PC-9 (cell line): ENCODE data around the gene HIC1. TPM values are rescaled to one million over a fixed set of nuclear protein-coding genes. Genes with fewer than 3 reads are reported as not detected.

ENCODE experiments used
- BruUV-seq: library from RNA; stranded (reverse); fragments of 400-500 nt; replicated peaks from 2 replicates; lab custom pipeline; 2021; lab: Mats Ljungman, UMichigan
- CTCF ChIA-PET: fragments of 300-600 bp; sonication (Branson Sonifier 250); formaldehyde crosslinking; loops from one replicate; lab custom pipeline; 2022; ENCODE audit warnings: antibody characterized with exemption; lab: Charles Lee
- POLR2A ChIA-PET: fragments of 300-600 bp; sonication (Branson Sonifier 250); formaldehyde crosslinking; loops from one replicate; lab custom pipeline; 2022; ENCODE audit warnings: antibody characterized with exemption; ENCODE audit not compliant: unreplicated experiment; lab: Charles Lee
- DNase-seq, 2 experiments: peaks; one replicate each; pipeline versions ENCODE4 v3.0.0 to v3.0.0-alpha.2; 2015 to 2022; ENCODE audit warnings: mixed read lengths in 1 of 2
- H2AFZ ChIP-seq: fragments of 200-600 bp; sonication (generic); 2 replicates; pipeline ENCODE4 v1.8.1; 2017; ENCODE audit warnings: antibody characterized with exemption
- H3F3A ChIP-seq: fragments of 200-600 bp; sonication (generic); 2 replicates; pipeline ENCODE4 v1.8.1; 2017; ENCODE audit warnings: antibody characterized with exemption, mild to moderate bottlenecking, low read depth; ENCODE audit not compliant: insufficient read depth
- H3K27ac ChIP-seq: fragments of 200-600 bp; sonication (generic); 2 replicates; pipeline ENCODE4 v1.6.1; 2016; ENCODE audit warnings: mixed run types
- H3K27me3 ChIP-seq: fragments of 200-600 bp; sonication (generic); 2 replicates; pipeline ENCODE4 v1.6.1; 2016; ENCODE audit warnings: low read depth, mixed run types; ENCODE audit not compliant: insufficient read depth
- H3K36me3 ChIP-seq: fragments of 200-600 bp; sonication (generic); 2 replicates; pipeline ENCODE4 v1.6.1; 2016; ENCODE audit warnings: low read depth, mixed run types
- H3K4me1 ChIP-seq: fragments of 200-600 bp; sonication (generic); replicated peaks from 2 replicates; pipeline ENCODE4 v1.6.1; 2016; ENCODE audit warnings: mixed run types; ENCODE audit not compliant: insufficient read depth
- H3K4me2 ChIP-seq: fragments of 200-600 bp; sonication (generic); 2 replicates; pipeline ENCODE4 v1.6.1; 2017; ENCODE audit warnings: mixed run types
- H3K4me3 ChIP-seq: fragments of 200-600 bp; sonication (generic); 2 replicates; pipeline ENCODE4 v1.6.1; 2016; ENCODE audit warnings: mixed run types
- H3K79me2 ChIP-seq: fragments of 200-600 bp; sonication (generic); 2 replicates; pipeline ENCODE4 v1.6.1; 2017; ENCODE audit warnings: low read depth, mixed run types
- H3K9me2 ChIP-seq: fragments of 200-600 bp; sonication (generic); 2 replicates; pipeline ENCODE4 v1.8.1; 2017; ENCODE audit warnings: mild to moderate bottlenecking; ENCODE audit not compliant: insufficient read depth
- H3K9me3 ChIP-seq: fragments of 200-600 bp; sonication (generic); 2 replicates; pipeline ENCODE4 v1.8.1; 2016; ENCODE audit warnings: low read depth; ENCODE audit not compliant: insufficient read depth
- H4K20me1 ChIP-seq: fragments of 200-600 bp; sonication (generic); 2 replicates; pipeline ENCODE4 v1.8.1; 2017; ENCODE audit not compliant: insufficient read depth
- EZH2 ChIP-seq: fragments of 200-600 bp; sonication (generic); IDR thresholded peaks from 2 replicates; pipeline ENCODE4 v1.8.0; 2017; ENCODE audit warnings: antibody characterized with exemption, low read depth
- intact Hi-C: fragments of 100-400 bp; cut with micrococcal nuclease; formaldehyde crosslinking; loops from one replicate; pipeline ENCODE4 v1.10.0; 2022; ENCODE audit not compliant: unreplicated experiment
- total RNA-seq: library from RNA; stranded (reverse); gene quantifications from 2 replicates; pipeline ENCODE4 v1.2.3, GENCODE V29; 2021
- TF ChIP-seq, protein P1 (sequence below): fragments of 200-600 bp; sonication (generic); conservative IDR thresholded peaks from 2 replicates; pipeline ENCODE4 v1.6.1; 2017; ENCODE audit warnings: mixed run types, antibody characterized with exemption, mild to moderate bottlenecking, moderate library complexity

Gene HIC1
- total RNA-seq, 1 experiment from 2014 or later, result 0.63 TPM

DNA sequence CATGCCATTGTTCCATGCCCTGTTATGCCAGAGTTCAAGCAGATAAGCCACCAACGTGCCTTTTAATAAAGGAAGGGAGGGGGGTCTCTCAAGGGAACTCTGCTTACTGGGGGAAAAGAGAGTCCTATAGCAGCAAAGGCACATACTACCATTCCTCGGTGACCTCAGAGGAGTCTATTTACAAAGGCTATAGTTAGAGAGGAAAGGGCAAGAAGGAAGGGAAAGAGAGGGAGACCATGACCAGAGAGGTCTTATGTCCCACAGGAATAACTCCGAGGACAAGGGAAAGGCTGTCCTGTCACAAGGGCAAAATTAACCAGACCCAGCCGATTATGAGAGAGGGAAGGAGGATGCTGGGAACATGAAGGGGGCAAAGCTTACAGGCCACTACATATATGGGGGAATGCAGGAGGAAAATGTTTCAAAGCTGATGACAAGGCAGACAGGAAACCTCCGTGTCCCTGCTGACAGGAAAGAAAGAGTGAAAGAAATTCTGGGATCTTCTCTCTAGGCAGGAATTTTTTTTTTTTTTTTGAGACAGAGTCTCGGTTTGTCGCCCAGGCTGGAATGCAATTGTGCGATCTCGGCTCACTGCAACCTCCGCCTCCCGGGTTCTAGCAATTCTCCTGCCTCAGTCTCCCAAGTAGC lies 51.5 kb downstream of the HIC1 start:
- Histone ChIP-seq H3K4me2 (no peak overlapping the region), H3K27me3 (no peaks in the 10 kb centered on the region), H3K27ac (no peak overlapping the region), H3K9me2 (no peaks in the 10 kb centered on the region), H3K4me1 (peaks cover 14% of the 10 kb centered on the region), H4K20me1 (no peaks in the 10 kb centered on the region), H3K4me3 (no peak overlapping the region), H3K79me2 (no peaks in the 10 kb centered on the region), H2AFZ (no peak overlapping the region), H3K36me3 (no peaks in the 10 kb centered on the region), H3K9me3 (no peaks in the 10 kb centered on the region), H3F3A (peaks cover 30% of the 10 kb centered on the region)
- TF ChIP-seq, protein P1, sequence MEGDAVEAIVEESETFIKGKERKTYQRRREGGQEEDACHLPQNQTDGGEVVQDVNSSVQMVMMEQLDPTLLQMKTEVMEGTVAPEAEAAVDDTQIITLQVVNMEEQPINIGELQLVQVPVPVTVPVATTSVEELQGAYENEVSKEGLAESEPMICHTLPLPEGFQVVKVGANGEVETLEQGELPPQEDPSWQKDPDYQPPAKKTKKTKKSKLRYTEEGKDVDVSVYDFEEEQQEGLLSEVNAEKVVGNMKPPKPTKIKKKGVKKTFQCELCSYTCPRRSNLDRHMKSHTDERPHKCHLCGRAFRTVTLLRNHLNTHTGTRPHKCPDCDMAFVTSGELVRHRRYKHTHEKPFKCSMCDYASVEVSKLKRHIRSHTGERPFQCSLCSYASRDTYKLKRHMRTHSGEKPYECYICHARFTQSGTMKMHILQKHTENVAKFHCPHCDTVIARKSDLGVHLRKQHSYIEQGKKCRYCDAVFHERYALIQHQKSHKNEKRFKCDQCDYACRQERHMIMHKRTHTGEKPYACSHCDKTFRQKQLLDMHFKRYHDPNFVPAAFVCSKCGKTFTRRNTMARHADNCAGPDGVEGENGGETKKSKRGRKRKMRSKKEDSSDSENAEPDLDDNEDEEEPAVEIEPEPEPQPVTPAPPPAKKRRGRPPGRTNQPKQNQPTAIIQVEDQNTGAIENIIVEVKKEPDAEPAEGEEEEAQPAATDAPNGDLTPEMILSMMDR, result no peak
- no peak for TF ChIP-seq EZH2
- ChIA-PET CTCF (no interaction called here), POLR2A (no interaction called here)
- no peak for DNase-seq
- intact Hi-C loops, result no loop called here
- BruUV-seq, result no TSS peak

DNA sequence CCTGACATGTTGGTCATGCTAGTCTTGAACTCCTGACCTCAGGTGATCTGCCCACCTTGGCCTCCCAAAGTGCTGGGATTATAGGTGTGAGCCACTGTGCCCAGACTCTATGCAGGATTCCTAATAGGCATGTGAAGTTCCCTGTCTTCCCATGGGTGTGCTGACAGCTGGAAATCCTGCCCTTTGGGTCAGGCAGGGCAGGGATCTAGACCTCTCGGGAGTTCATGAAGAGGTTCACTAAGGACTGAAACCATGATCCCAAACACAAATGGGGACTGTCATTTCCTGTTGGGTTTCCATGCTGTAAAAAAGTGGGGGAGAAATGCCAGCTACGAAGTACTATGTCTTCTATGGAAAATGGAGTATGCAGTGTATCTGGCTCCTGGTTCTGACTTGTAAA lies 52.1 kb downstream of the HIC1 start:
- CTCF ChIA-PET, result no interaction called here
- Histone ChIP-seq H3K4me3 (no peak overlapping the region), H3K27me3 (no peaks in the 10 kb centered on the region), H3K9me3 (no peaks in the 10 kb centered on the region), H3K79me2 (no peaks in the 10 kb centered on the region), H3K36me3 (no peaks in the 10 kb centered on the region), H4K20me1 (no peaks in the 10 kb centered on the region), H3F3A (peaks cover 29% of the 10 kb centered on the region), H3K4me1 (peaks cover 14% of the 10 kb centered on the region), H2AFZ (no peak overlapping the region), H3K27ac (no peak overlapping the region), H3K9me2 (no peaks in the 10 kb centered on the region), H3K4me2 (no peak overlapping the region)
- POLR2A ChIA-PET, result no interaction called here
- BruUV-seq, result no TSS peak
- intact Hi-C loops, result no loop called here
- no peak for TF ChIP-seq EZH2
- TF ChIP-seq, protein P1, result no peak
- no peak for DNase-seq

DNA sequence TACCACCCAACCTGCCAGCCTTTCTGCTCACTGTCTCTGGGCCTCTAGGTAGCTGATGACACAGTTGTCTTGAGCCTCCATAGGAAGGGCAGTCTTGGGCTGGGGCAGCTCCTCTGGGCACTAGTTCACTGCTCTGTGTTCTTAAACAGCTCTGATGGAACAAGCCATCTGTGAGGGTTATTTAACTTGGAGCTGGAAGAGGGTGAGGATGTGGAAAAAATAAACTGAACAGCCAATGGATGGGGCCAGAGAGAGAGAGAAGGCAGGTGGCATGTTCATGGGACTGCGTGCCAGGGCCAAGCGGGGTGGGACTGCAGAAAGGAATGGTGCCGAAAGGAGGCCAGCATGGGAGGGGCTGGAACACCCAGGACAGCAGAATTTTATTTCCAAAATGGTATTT lies 52.6 kb downstream of the HIC1 start:
- Histone ChIP-seq H3K79me2 (no peaks in the 10 kb centered on the region), H3K4me1 (peaks cover 14% of the 10 kb centered on the region), H2AFZ (no peak overlapping the region), H3K9me3 (no peaks in the 10 kb centered on the region), H3K27me3 (no peaks in the 10 kb centered on the region), H3K4me3 (no peak overlapping the region), H4K20me1 (no peaks in the 10 kb centered on the region), H3K9me2 (no peaks in the 10 kb centered on the region), H3K36me3 (no peaks in the 10 kb centered on the region), H3F3A (peaks cover 27% of the 10 kb centered on the region), H3K27ac (no peak overlapping the region), H3K4me2 (no peak overlapping the region)
- no TSS peak for BruUV-seq
- no peak for DNase-seq
- TF ChIP-seq, protein P1, result no peak
- no peak for TF ChIP-seq EZH2
- intact Hi-C loops, result no loop called here
- ChIA-PET POLR2A (no interaction called here), CTCF (no interaction called here)
